Activated naive CD8-positive, alpha-beta T cell treated with anti-CD3 and anti-CD28 coated beads, Interleukin-2, amount 50 U/mL, for 24 hours (primary cell): Measurements from ENCODE around the gene USP25.
"Not testable (repeated sequence)": the region's sequence is repeated elsewhere in the genome, so short reads cannot be mapped to it uniquely, and the experiment has no call there.

ENCODE experiments used
- ATAC-seq: fragments of 150-1000 bp; cut with Tn5 transposase; one replicate; pipeline ENCODE4 v1.10.0; 2021
- DNase-seq: peaks from one replicate; pipeline ENCODE4 v3.0.0; 2021
- H3K27ac Mint-ChIP-seq: one replicate; pipeline ENCODE4 v1.8.0; 2021; ENCODE audit warnings: mild to moderate bottlenecking, mixed read lengths
- H3K27me3 Mint-ChIP-seq: one replicate; pipeline ENCODE4 v1.8.0; 2021; ENCODE audit warnings: mixed read lengths
- H3K36me3 Mint-ChIP-seq: one replicate; pipeline ENCODE4 v1.8.0; 2021; ENCODE audit warnings: low read depth, mixed read lengths
- H3K4me1 Mint-ChIP-seq: one replicate; pipeline ENCODE4 v1.8.0; 2021; ENCODE audit warnings: mixed read lengths
- H3K4me3 Mint-ChIP-seq: one replicate; pipeline ENCODE4 v1.8.0; 2021; ENCODE audit warnings: mild to moderate bottlenecking, moderate library complexity, mixed read lengths
- H3K9me3 Mint-ChIP-seq: one replicate; pipeline ENCODE4 v1.8.0; 2021; ENCODE audit warnings: mixed read lengths

Gene USP25

DNA sequence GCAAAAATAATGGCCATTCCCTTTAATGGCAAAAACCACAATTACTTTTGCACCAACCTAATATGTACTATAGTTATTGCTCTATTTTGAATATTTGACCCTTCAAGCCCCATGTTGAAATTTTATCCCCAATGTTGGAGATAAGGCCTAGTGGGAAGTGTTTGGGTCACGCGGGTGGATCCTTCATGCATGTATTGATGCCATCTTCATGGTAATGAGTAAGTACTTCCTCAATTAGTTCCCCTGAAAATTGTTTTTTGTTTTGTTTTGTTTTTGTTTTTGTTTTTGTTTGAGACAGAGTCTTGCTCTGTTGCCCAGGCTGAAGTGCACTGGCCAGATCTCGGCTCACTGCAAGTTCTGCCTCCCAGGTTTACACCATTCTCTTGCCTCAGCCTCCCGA lies 9.8 kb upstream of the USP25 start:
- Mint-ChIP-seq H3K4me3 (no peak overlapping the region), H3K4me1 (no peaks in the 10 kb centered on the region), H3K27me3 (no peaks in the 10 kb centered on the region), H3K9me3 (no peaks in the 10 kb centered on the region), H3K36me3 (no peaks in the 10 kb centered on the region), H3K27ac (no peak overlapping the region)
- ATAC-seq, result no peak
- DNase-seq, result no peak

- H3K27me3 Mint-ChIP-seq, result no peaks in the 10 kb centered on the region
- H3K4me3 Mint-ChIP-seq, result no peak overlapping the region
- ATAC-seq (no peak), DNase-seq (no peak)
- no peaks in the 10 kb centered on the region for H3K36me3 Mint-ChIP-seq
- H3K9me3 Mint-ChIP-seq, result no peaks in the 10 kb centered on the region
- H3K27ac Mint-ChIP-seq, result no peak overlapping the region
- H3K4me1 Mint-ChIP-seq, result no peaks in the 10 kb centered on the region
Observed at GRCh38 chr21:15722591-15723324, 7.0 kb upstream of the USP25 start.

DNA sequence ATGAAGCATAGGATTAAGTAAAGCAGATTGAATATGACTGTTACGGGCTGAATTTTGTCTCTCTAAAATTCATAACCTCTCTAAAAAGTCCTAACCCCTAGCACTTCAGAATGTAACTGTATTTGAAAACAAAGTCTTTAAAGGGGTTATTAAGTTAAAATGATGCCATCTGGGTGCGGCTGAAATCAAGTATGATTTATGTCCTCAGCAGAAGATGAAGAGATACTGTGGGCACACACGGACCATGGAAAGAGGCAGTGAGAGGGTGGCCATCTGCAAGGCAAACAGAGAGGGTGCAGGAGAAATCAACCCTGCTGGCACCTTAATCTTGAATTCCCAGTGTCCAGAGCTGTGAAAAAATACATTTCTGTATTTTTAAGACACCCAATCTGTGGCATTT lies 3.8 kb upstream of the USP25 start:
- H3K27ac Mint-ChIP-seq, result no peak overlapping the region
- no peak for DNase-seq
- ATAC-seq, result no peak
- no peaks in the 10 kb centered on the region for H3K36me3 Mint-ChIP-seq
- H3K9me3 Mint-ChIP-seq, result no peaks in the 10 kb centered on the region
- H3K4me1 Mint-ChIP-seq, result peaks cover 2% of the 10 kb centered on the region
- no peak overlapping the region for H3K4me3 Mint-ChIP-seq
- peaks cover 2% of the 10 kb centered on the region for H3K27me3 Mint-ChIP-seq

GRCh38 chr21:15728046-15728445 lies 1.7 kb upstream of the USP25 start:
- ATAC-seq (no peak), DNase-seq (no peak)
- H3K27me3 Mint-ChIP-seq, result peaks cover 2% of the 10 kb centered on the region
- no peaks in the 10 kb centered on the region for H3K36me3 Mint-ChIP-seq
- no peak overlapping the region for H3K27ac Mint-ChIP-seq
- peaks cover 17% of the 10 kb centered on the region for H3K4me1 Mint-ChIP-seq
- no peak overlapping the region for H3K4me3 Mint-ChIP-seq
- H3K9me3 Mint-ChIP-seq, result no peaks in the 10 kb centered on the region

DNA sequence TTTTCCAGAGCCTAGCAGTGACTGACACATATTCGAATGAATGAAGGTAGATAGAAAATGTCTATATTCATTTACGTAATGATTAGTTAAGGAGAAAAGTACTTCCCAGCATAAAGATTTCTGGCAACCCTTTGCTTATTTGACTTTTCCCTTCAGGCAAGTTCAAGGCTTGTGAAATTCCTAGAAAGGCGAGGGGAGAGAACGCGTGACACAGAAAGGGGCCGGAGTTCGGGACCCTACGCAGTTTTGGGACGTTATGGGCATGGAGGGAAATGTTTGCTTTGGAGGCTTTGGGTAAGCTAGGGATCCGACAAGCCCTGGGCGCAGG lies 472 bp upstream of the USP25 start:
- Mint-ChIP-seq H3K4me3 (peak overlapping the region; percentile 69), H3K4me1 (peaks cover 29% of the 10 kb centered on the region), H3K36me3 (no peaks in the 10 kb centered on the region), H3K9me3 (no peaks in the 10 kb centered on the region), H3K27ac (no peak overlapping the region), H3K27me3 (peaks cover 2% of the 10 kb centered on the region)
- no peak for DNase-seq
- ATAC-seq, result no peak

- Mint-ChIP-seq H3K4me3 (peak overlapping the region; percentile 94), H3K36me3 (peaks cover 3% of the 10 kb centered on the region), H3K27ac (peak overlapping the region; percentile 92), H3K27me3 (peaks cover 2% of the 10 kb centered on the region), H3K4me1 (peaks cover 42% of the 10 kb centered on the region), H3K9me3 (no peaks in the 10 kb centered on the region)
- DNase-seq (no peak), ATAC-seq (peak; percentile 2)
Observed at GRCh38 chr21:15730484-15731242, 881 bp downstream of the USP25 start.

DNA sequence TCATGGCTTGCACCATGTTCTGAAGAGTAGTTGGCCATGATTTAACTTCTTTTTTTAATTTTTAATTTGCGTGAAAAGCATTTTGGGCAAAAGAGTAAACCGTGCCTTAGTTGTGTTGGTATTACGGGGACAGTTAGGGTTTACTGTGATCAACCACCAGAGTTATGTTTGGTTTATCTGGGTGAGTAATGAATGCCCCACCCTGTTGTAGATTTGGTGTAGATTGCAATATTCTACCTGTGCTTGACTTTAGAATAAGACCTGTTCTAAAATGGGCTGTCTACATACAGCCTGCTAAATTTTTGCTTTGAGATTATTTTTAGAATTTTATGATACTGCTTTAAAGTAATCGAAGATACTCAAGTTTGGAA lies 1.4 kb downstream of the USP25 start:
- peak overlapping the region; percentile 92 for H3K27ac Mint-ChIP-seq
- DNase-seq, result no peak

DNA sequence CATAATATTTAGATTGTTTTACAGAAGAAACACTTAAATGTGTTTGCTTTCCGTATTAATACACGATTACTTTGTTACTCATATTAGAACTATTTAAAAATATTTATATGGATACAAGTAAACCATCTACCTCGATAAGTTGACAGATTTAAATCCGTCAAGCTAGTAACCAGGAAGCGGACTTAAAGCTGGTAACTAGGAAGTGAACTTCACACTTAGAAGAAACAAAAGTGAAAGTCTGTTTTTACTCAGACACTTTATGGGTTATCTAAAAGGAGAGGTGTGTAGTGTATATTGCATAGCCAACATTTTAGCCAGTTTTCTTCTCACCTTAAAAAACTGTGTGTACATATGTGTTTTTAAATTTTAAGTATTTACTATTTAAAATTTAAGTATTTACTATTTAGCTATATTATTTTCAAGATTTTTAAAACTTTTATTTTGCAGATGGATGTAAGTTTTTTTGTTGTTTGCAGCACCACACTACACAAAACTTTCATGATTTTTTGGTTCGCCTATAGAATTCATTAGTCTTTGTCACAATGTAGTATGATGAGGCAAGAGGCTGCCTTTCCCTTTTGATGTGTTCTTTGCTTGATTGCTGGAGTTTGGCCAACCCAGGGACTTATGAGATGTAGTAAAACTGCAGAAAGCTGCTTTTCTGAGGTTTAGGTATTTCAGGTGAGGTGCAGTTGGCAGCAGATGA lies 2.7 kb downstream of the USP25 start:
- H3K9me3 Mint-ChIP-seq, result peaks cover 6% of the 10 kb centered on the region
- peak overlapping the region; percentile 72 for H3K27ac Mint-ChIP-seq
- ATAC-seq, result peak; percentile 40
- peaks cover 3% of the 10 kb centered on the region for H3K36me3 Mint-ChIP-seq
- H3K4me3 Mint-ChIP-seq, result peak overlapping the region; percentile 94
- H3K4me1 Mint-ChIP-seq, result peaks cover 55% of the 10 kb centered on the region
- no peak for DNase-seq
- peaks cover 2% of the 10 kb centered on the region for H3K27me3 Mint-ChIP-seq

More for the DNA sequence above, 1.4 kb downstream of the USP25 start:
- Mint-ChIP-seq H3K9me3 (no peaks in the 10 kb centered on the region), H3K36me3 (peaks cover 3% of the 10 kb centered on the region), H3K27me3 (peaks cover 2% of the 10 kb centered on the region), H3K4me1 (peaks cover 47% of the 10 kb centered on the region), H3K4me3 (peak overlapping the region; percentile 94)
- no peak for ATAC-seq

- DNase-seq, result no peak
- ATAC-seq, result no peak
Observed at GRCh38 chr21:15732996-15733329, 3.2 kb downstream of the USP25 start.

DNA sequence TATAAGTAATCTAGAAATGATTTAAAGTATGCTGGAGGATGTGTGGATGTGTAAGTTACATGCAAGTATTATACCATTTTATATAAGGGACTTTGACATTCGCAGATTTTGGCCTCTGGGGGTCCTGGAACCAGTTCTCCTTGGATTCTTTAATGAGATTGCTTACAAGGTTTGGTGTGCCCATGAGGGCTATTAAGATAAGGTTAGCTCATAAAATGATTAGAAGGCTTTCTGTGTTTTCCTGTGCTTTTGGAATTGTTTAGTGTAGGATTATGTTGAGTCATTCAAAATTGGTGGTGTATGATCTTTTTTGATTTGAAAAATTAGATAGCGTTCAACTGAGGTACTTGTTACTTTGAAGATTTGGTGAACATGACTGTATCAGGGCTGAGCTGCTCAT lies 5.6 kb downstream of the USP25 start:
- Mint-ChIP-seq H3K27ac (peak overlapping the region; percentile 19), H3K4me1 (peaks cover 85% of the 10 kb centered on the region), H3K9me3 (peaks cover 7% of the 10 kb centered on the region), H3K27me3 (no peaks in the 10 kb centered on the region), H3K4me3 (peak overlapping the region; percentile 59), H3K36me3 (peaks cover 5% of the 10 kb centered on the region)
- no peak for DNase-seq
- ATAC-seq, result no peak

More at GRCh38 chr21:15732996-15733329, 3.2 kb downstream of the USP25 start:
- H3K27me3 Mint-ChIP-seq, result peaks cover 2% of the 10 kb centered on the region
- peaks cover 4% of the 10 kb centered on the region for H3K36me3 Mint-ChIP-seq
- H3K4me3 Mint-ChIP-seq, result peak overlapping the region; percentile 75
- peaks cover 7% of the 10 kb centered on the region for H3K9me3 Mint-ChIP-seq
- H3K4me1 Mint-ChIP-seq, result peaks cover 60% of the 10 kb centered on the region
- peak overlapping the region; percentile 71 for H3K27ac Mint-ChIP-seq

- H3K36me3 Mint-ChIP-seq, H3K9me3 Mint-ChIP-seq, ATAC-seq, DNase-seq, H3K27me3 Mint-ChIP-seq: not testable (repeated sequence)
- peak overlapping the region; percentile 59 for H3K4me3 Mint-ChIP-seq
- H3K4me1 Mint-ChIP-seq, result peaks cover 88% of the 10 kb centered on the region
- peak overlapping the region; percentile 53 for H3K27ac Mint-ChIP-seq
Observed at GRCh38 chr21:15735931-15736330, 6.1 kb downstream of the USP25 start.

DNA sequence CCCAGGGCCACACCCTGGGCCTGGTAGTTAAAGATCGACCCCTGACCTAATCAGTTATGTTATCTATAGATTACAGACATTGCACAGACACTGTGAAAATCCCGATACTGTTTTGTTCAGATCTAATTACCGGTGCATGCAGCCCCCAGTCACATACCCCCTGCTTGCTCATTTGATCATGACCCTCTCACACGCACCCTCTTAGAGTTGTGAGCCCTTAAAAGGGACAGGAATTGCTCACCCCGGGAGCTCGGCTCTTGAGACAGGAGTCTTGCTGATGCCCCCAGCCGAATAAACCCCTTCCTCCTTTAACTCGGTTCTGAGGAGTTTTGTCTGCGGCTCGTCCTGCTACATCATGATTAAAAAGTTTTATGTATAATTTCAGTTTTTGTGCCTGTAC lies 9.0 kb downstream of the USP25 start:
- H3K27ac Mint-ChIP-seq, H3K4me3 Mint-ChIP-seq, DNase-seq, H3K27me3 Mint-ChIP-seq, ATAC-seq, H3K9me3 Mint-ChIP-seq: not testable (repeated sequence)
- H3K4me1 Mint-ChIP-seq, result peaks cover 86% of the 10 kb centered on the region
- H3K36me3 Mint-ChIP-seq, result peaks cover 14% of the 10 kb centered on the region

GRCh38 chr21:15740383-15740782 lies 10.6 kb downstream of the USP25 start:
- DNase-seq (no peak), ATAC-seq (no peak)
- Mint-ChIP-seq H3K27ac (no peak overlapping the region), H3K27me3 (no peaks in the 10 kb centered on the region), H3K9me3 (peaks cover 7% of the 10 kb centered on the region), H3K4me3 (no peak overlapping the region), H3K4me1 (peaks cover 74% of the 10 kb centered on the region), H3K36me3 (peaks cover 13% of the 10 kb centered on the region)

DNA sequence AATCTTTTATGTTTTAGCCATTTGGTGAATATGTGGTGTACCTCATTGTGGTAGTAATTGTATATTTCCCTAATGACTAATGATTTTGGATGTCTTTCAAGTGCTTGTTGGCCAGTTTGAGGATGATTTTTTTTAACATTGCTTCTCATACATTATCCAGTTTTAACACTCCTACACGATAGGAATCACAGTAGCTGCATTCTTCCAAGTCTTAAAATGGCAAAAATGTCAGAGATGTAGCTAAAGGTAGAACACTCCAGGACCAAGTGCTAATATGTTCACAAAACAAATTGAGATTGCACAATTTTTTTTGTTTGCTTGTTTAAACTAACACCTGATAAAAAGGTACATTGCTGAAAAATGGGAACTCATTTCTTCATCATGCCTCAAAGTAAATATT lies 11.7 kb downstream of the USP25 start:
- H3K36me3 Mint-ChIP-seq, result peaks cover 15% of the 10 kb centered on the region
- no peak overlapping the region for H3K27ac Mint-ChIP-seq
- ATAC-seq (no peak), DNase-seq (no peak)
- H3K27me3 Mint-ChIP-seq, result no peaks in the 10 kb centered on the region
- H3K4me3 Mint-ChIP-seq, result no peak overlapping the region
- H3K4me1 Mint-ChIP-seq, result peaks cover 69% of the 10 kb centered on the region
- H3K9me3 Mint-ChIP-seq, result peaks cover 7% of the 10 kb centered on the region
